Psoas muscle (tissue), 8 donors: ENCODE results near the gene FXYD4. TPM values are rescaled to one million over a fixed set of nuclear protein-coding genes. Genes with fewer than 3 reads are reported as not detected.

Experiments
- ATAC-seq, 4 donors: fragments of 200-7000 bp; cut with Tn5 transposase; one replicate each; pipeline ENCODE4 v1.9.1; 2020; ENCODE audit warnings: moderate library complexity in 3 of 4, mild to moderate bottlenecking in 2 of 4
- DNase-seq, 2 donors: peaks; one replicate each; pipeline ENCODE4 v3.0.0-alpha.2; 2020
- H3K27ac ChIP-seq: fragments of 200-600 bp; one replicate; pipeline ENCODE4 v1.8.0; 2022
- H3K27me3 ChIP-seq, 3 donors: fragments of 200-600 bp in 1 of 3; one replicate each; pipeline versions ENCODE4 v1.6.1 to v1.8.0; 2013 to 2022; ENCODE audit warnings: low read length in 2 of 3, mild to moderate bottlenecking in 2 of 3, moderate library complexity in 1 of 3; ENCODE audit not compliant: insufficient read depth in 3 of 3
- H3K36me3 ChIP-seq, 2 donors: fragments of 200-600 bp in 1 of 2; one replicate each; pipeline versions ENCODE4 v1.6.1 to v1.8.0; 2013 to 2022; ENCODE audit warnings: low read depth in 1 of 2, mild to moderate bottlenecking in 1 of 2, moderate library complexity in 1 of 2; ENCODE audit not compliant: insufficient read depth in 1 of 2
- H3K4me1 ChIP-seq: fragments of 200-600 bp; one replicate; pipeline ENCODE4 v1.8.0; 2022
- H3K4me3 ChIP-seq: fragments of 200-600 bp; one replicate; pipeline ENCODE4 v1.8.0; 2022; ENCODE audit warnings: mild to moderate bottlenecking
- H3K9me3 ChIP-seq: fragments of 200-600 bp; one replicate; pipeline ENCODE4 v1.8.0; 2022
- CTCF ChIP-seq: fragments of 200-600 bp; IDR thresholded peaks from one replicate; pipeline ENCODE4 v1.8.0; 2022; ENCODE audit warnings: antibody characterized with exemption
- WGBS, 3 donors: extraction: QIAGEN DNeasy Blood & Tissue Kit; methylation state at CpG; one replicate each; pipeline versions ENCODE4 v1.1.6 to v1.1.7; 2013; 5-methylcytosine and 5-hydroxymethylcytosine counted together
- intact Hi-C, 2 donors: fragments of 100-400 bp; cut with DNase I; formaldehyde crosslinking; loops; one replicate each; pipeline versions ENCODE4 v1.11.0 to v1.14.2; 2022
- polyA plus RNA-seq, 3 donors: library from polyadenylated mRNA; stranded (reverse); fragments of 200-250 nt; gene quantifications; one replicate each; pipeline ENCODE4 v1.2.3, GENCODE V29; 2013
- total RNA-seq, 4 donors: library from RNA; stranded (reverse); fragmentation: NEBNext Ultra II Directional in 2 of 4; extraction: Animal tissue kit (Norgen Biotek cat#: 25700) in 2 of 4; gene quantifications; one replicate each; pipeline versions ENCODE4 v1.2.1 to v1.2.4, GENCODE V29; 2021 to 2023
- donor health status: healthy with polysubstance abuse.
- donor health status: DM: no; HTN: no; CAD: no; lungs with moderate emphysema.
- donor health status: Bipolar disorder and iron deficiency.
- donor health status: healthy.
- donor health status: DM: yes; HTN: yes; CAD: no.
- donor health status: DM: no; HTN: no; CAD: no.
- donor health status: DM: no; HTN: no; CAD: no.
- donor health status: DM: yes; HTN: yes; CAD: no.

Gene FXYD4
- total and polyA plus RNA-seq, 7 donors: 0.18 to 3.0 (median 0.74) TPM; not detected in 4

DNA sequence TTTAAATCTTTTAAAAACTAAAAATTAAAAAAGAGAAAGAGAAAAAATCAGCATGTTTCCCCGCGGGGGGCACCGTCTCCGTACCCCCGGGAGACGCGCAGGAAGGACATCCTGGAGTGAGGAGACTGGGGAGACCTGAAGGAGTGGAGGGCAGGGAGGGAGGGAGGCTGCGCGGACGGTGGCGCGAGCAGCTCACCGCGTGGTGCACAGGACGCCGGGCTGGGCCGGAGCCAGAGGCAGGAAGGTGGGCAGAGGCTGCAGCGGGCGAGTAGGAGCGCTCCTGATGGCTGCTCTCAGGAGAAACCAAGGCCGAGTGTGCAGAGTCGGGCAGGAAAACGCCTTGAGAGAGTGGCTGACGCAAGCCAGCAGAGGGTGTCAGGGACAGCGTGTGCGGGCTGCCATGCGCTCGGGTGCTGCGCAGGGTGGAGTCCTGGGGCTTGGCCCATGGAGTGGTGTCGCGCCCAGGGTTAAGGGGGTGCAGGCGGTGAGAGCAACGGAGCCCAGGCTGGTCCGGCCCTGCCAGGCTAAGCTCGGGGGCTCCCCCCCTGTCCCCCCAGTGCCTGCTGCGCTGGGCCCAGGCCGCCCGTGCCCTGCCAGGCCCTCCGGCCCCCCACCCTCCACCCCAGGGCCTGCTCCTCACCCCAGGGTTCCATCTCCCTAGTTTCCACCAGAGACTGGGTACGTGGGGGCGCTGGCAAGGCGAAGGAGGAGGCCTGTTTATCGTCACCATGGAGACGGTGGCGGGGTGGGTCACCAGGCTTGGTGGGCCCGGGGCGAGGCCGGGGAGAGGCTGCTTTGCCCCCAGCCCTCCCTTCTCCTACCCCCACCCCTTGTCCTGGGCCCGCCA, 28.9 kb upstream of the FXYD4 start:
- intact Hi-C loops: no loop called here
- H3K27me3 ChIP-seq: peaks cover 0 to 19% (median 4%) of the 10 kb centered on the region in 3 donors
- H3K4me1 ChIP-seq: no peaks in the 10 kb centered on the region
- DNase-seq (no peak), ATAC-seq (no peak)
- no peak overlapping the region for H3K27ac ChIP-seq
- no peaks in the 10 kb centered on the region for H3K36me3 ChIP-seq
- no peak overlapping the region for H3K4me3 ChIP-seq
- no peak for TF ChIP-seq CTCF
- H3K9me3 ChIP-seq: no peaks in the 10 kb centered on the region
- WGBS, 3 donors: 91 to 92% (median 92%) methylated on average over 42 to 49 of the region's 49 CpGs

DNA sequence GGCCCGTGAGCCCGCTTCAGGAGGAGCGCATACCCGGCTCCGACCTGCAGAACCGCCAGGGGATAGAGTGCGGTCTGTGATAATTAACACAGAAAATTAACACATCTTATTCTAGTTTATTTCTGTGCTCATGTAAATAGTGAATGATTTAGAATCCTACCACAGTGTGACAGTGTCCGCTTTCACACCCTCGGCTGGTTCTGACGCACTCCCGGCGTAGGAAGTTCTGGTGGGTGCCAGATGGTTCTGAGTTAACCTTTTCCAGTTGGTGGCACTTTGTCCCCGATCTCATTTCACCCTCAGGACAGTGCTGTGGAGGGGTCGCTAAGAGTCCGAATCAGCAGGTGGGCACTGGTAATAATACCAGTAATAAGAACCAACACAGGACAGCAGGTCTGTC, 28.3 kb upstream of the FXYD4 start:
- TF ChIP-seq CTCF: no peak
- Histone ChIP-seq H3K27ac (no peak overlapping the region), H3K36me3 (no peaks in the 10 kb centered on the region), H3K4me3 (no peak overlapping the region), H3K9me3 (no peaks in the 10 kb centered on the region), H3K4me1 (no peaks in the 10 kb centered on the region), H3K27me3 (peaks cover 0 to 19% (median 4%) of the 10 kb centered on the region in 3 donors)
- 90 to 93% (median 92%) methylated on average over 15 of the region's 15 CpGs for WGBS, 3 donors
- intact Hi-C loops: no loop called here
- DNase-seq: no peak
- no peak for ATAC-seq

- no peak for TF ChIP-seq CTCF
- 63 to 75% (median 63%) methylated on average over 8 of the region's 8 CpGs for WGBS, 3 donors
- no peak overlapping the region for H3K27ac ChIP-seq
- no peak for DNase-seq
- intact Hi-C loops: no loop called here
- no peaks in the 10 kb centered on the region for H3K9me3 ChIP-seq
- no peaks in the 10 kb centered on the region for H3K4me1 ChIP-seq
- no peak overlapping the region for H3K4me3 ChIP-seq
- no peak for ATAC-seq
- peaks cover 0 to 11% (median 2%) of the 10 kb centered on the region in 3 donors for H3K27me3 ChIP-seq
- H3K36me3 ChIP-seq: no peaks in the 10 kb centered on the region
Measured at GRCh38 chr10:43344051-43344450, 27.4 kb upstream of the FXYD4 start.

DNA sequence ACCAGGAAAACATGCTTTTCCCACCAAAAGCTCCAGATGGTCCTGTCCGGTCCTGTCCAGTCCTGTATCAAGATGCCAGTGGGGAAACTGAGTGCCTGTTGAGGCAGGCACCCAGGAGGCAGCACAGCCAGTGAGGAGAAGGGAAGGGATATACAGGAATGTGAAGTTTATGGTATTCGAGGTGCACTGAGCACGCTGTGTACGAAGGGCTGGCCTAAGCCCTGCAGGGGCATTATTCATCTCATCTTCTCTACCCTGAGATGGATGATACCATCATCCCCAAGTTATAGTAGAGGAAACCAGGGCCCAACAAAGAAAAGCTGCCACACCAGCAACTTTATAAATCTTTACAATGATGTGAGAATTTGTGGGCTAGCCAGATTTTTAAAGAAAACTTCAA, 23.4 kb upstream of the FXYD4 start:
- H3K4me3 ChIP-seq: no peak overlapping the region
- 92 to 93% (median 93%) methylated on average over 4 of the region's 4 CpGs for WGBS, 3 donors
- no peak for TF ChIP-seq CTCF
- no peak overlapping the region for H3K27ac ChIP-seq
- no peaks in the 10 kb centered on the region for H3K4me1 ChIP-seq
- ATAC-seq: no peak
- intact Hi-C loops: loop anchor here in 1 of 2 donors (2.0 kb wide), 2 partner anchors 55 to 59 kb away; no protein-coding TSS in a partner anchor
- DNase-seq: no peak
- no peaks in the 10 kb centered on the region for H3K36me3 ChIP-seq
- H3K27me3 ChIP-seq: peaks cover 0 to 12% (median 0%) of the 10 kb centered on the region in 3 donors
- H3K9me3 ChIP-seq: no peaks in the 10 kb centered on the region
